H9 (cell line): Measurements from ENCODE around the gene RASIP1. TPM values are rescaled to one million over a fixed set of nuclear protein-coding genes. Genes with fewer than 3 reads are reported as not detected.
A peak's percentile ranks its signal among the peaks of the same experiment; 100 is the strongest.
"Not testable (repeated sequence)": the region's sequence is repeated elsewhere in the genome, so short reads cannot be mapped to it uniquely, and the experiment has no call there.

Source experiments
- DNase-seq: peaks from one replicate; pipeline ENCODE4 v3.0.0-alpha.2; 2017
- H2AFZ ChIP-seq: one replicate; pipeline ENCODE4 v1.6.1; 2013; ENCODE audit warnings: mild to moderate bottlenecking, low read length, control low read depth, moderate library complexity
- H2AK5ac ChIP-seq: 2 replicates; pipeline ENCODE4 v1.6.1; 2013; ENCODE audit warnings: low read length, control low read depth, mixed read lengths; ENCODE audit not compliant: insufficient read length
- H2BK120ac ChIP-seq: one replicate; pipeline ENCODE4 v1.6.1; 2013; ENCODE audit warnings: low read depth, mild to moderate bottlenecking, low read length, control low read depth, inconsistent platforms; ENCODE audit not compliant: poor library complexity, severe bottlenecking
- H2BK12ac ChIP-seq: 2 replicates; pipeline ENCODE4 v1.6.1; 2013; ENCODE audit warnings: low read length, control low read depth, mixed read lengths, low read depth; ENCODE audit not compliant: insufficient read length
- H2BK15ac ChIP-seq: 2 replicates; pipeline ENCODE4 v1.6.1; 2013; ENCODE audit warnings: low read depth, low read length, control low read depth
- H2BK20ac ChIP-seq: one replicate; pipeline ENCODE4 v1.6.1; 2013; ENCODE audit warnings: low read depth, mild to moderate bottlenecking, low read length, control low read depth, inconsistent platforms; ENCODE audit not compliant: poor library complexity, severe bottlenecking
- H2BK5ac ChIP-seq: 2 replicates; pipeline ENCODE4 v1.6.1; 2013; ENCODE audit warnings: low read length, control low read depth, mixed read lengths; ENCODE audit not compliant: insufficient read length
- H3K14ac ChIP-seq: 2 replicates; pipeline ENCODE4 v1.6.1; 2013; ENCODE audit warnings: low read length, control low read depth; ENCODE audit not compliant: insufficient read depth
- H3K18ac ChIP-seq: 2 replicates; pipeline ENCODE4 v1.6.1; 2013; ENCODE audit warnings: low read depth, mild to moderate bottlenecking, mixed read lengths, low read length, control low read depth; ENCODE audit not compliant: insufficient read length
- H3K23ac ChIP-seq: 2 replicates; pipeline ENCODE4 v1.6.1; 2013; ENCODE audit warnings: low read length, control low read depth, mixed read lengths, low read depth; ENCODE audit not compliant: insufficient read length
- H3K23me2 ChIP-seq: 2 replicates; pipeline ENCODE4 v1.6.1; 2013; ENCODE audit warnings: low read depth, mild to moderate bottlenecking, mixed read lengths, low read length, control low read depth; ENCODE audit not compliant: insufficient read length, poor library complexity, severe bottlenecking
- H3K27ac ChIP-seq: 2 replicates; pipeline ENCODE4 v1.5.1; 2013; ENCODE audit warnings: low read length, control low read depth, mixed read lengths, low read depth; ENCODE audit not compliant: insufficient read length
- H3K27me3 ChIP-seq: 2 replicates; pipeline ENCODE4 v1.6.1; 2013; ENCODE audit warnings: low read length, control low read depth, inconsistent platforms; ENCODE audit not compliant: insufficient read depth
- H3K4ac ChIP-seq: 2 replicates; pipeline ENCODE4 v1.6.1; 2013; ENCODE audit warnings: low read depth, mild to moderate bottlenecking, control low read depth, inconsistent platforms, low read length, moderate library complexity
- H3K4me1 ChIP-seq: 2 replicates; pipeline ENCODE4 v1.6.1; 2013; ENCODE audit warnings: low read length, control low read depth, inconsistent platforms; ENCODE audit not compliant: insufficient read depth
- H3K4me2 ChIP-seq: 2 replicates; pipeline ENCODE4 v1.6.1; 2013; ENCODE audit warnings: low read length, control low read depth, mixed read lengths; ENCODE audit not compliant: insufficient read length, insufficient read depth
- H3K56ac ChIP-seq: 2 replicates; pipeline ENCODE4 v1.6.1; 2013; ENCODE audit warnings: low read depth, mild to moderate bottlenecking, mixed read lengths, low read length, control low read depth; ENCODE audit not compliant: insufficient read length
- H3K79me1 ChIP-seq: 2 replicates; pipeline ENCODE4 v1.6.1; 2013; ENCODE audit warnings: low read depth, mild to moderate bottlenecking, moderate library complexity, low read length, control low read depth, inconsistent platforms; ENCODE audit not compliant: insufficient read depth, poor library complexity, severe bottlenecking
- H3K79me2 ChIP-seq: 2 replicates; pipeline ENCODE4 v1.6.1; 2013; ENCODE audit warnings: low read length, control low read depth, inconsistent platforms; ENCODE audit not compliant: insufficient read depth
- H3K9ac ChIP-seq: 2 replicates; pipeline ENCODE4 v1.6.1; 2013; ENCODE audit warnings: low read length, control low read depth, mixed read lengths; ENCODE audit not compliant: insufficient read length; ENCODE audit errors: extremely low read depth
- H3K9me3 ChIP-seq: one replicate; pipeline ENCODE4 v1.6.1; 2013; ENCODE audit warnings: low read depth, low read length, inconsistent platforms; ENCODE audit not compliant: control insufficient read depth
- H3T11ph ChIP-seq: one replicate; pipeline ENCODE4 v1.6.1; 2013; ENCODE audit warnings: mild to moderate bottlenecking, low read length, control low read depth, inconsistent platforms
- H4K20me1 ChIP-seq: one replicate; pipeline ENCODE4 v1.6.1; 2013; ENCODE audit not compliant: control insufficient read depth, insufficient read length, insufficient read depth
- H4K5ac ChIP-seq: 2 replicates; pipeline ENCODE4 v1.6.1; 2013; ENCODE audit warnings: low read depth, mild to moderate bottlenecking, mixed read lengths, low read length, control low read depth; ENCODE audit not compliant: insufficient read length
- H4K8ac ChIP-seq: replicated peaks from 2 replicates; pipeline ENCODE4 v1.6.1; 2013; ENCODE audit warnings: low read length, control low read depth, mixed read lengths, low read depth; ENCODE audit not compliant: insufficient read length
- H4K91ac ChIP-seq: 2 replicates; pipeline ENCODE4 v1.6.1; 2013; ENCODE audit warnings: low read depth, mild to moderate bottlenecking, moderate library complexity, mixed read lengths, low read length, control low read depth; ENCODE audit not compliant: insufficient read length
- H3K27ac Mint-ChIP-seq, 3 experiments: 2 replicates in 2 of 3; 3 replicates in 1 of 3; pipeline ENCODE4 v1.8.0; 2020 to 2021; ENCODE audit warnings: mixed read lengths in 3 of 3, mild to moderate bottlenecking in 1 of 3, moderate library complexity in 1 of 3
- H3K27me3 Mint-ChIP-seq: 2 replicates; pipeline ENCODE4 v1.8.0; 2021; ENCODE audit warnings: low read depth, mild to moderate bottlenecking, moderate library complexity, mixed read lengths
- H3K36me3 Mint-ChIP-seq, 3 experiments: 2 replicates in 2 of 3; 3 replicates in 1 of 3; pipeline ENCODE4 v1.8.0; 2020 to 2021; ENCODE audit warnings: low read depth in 3 of 3, mixed read lengths in 3 of 3; ENCODE audit not compliant: insufficient read depth in 1 of 3
- H3K4me1 Mint-ChIP-seq, 2 experiments: 2 replicates each; pipeline ENCODE4 v1.8.0; 2020; ENCODE audit warnings: mixed read lengths in 2 of 2
- H3K4me3 Mint-ChIP-seq, 2 experiments: 2 replicates in 1 of 2; 3 replicates in 1 of 2; pipeline ENCODE4 v1.8.0; 2020 to 2021; ENCODE audit warnings: mild to moderate bottlenecking in 2 of 2, mixed read lengths in 2 of 2, moderate library complexity in 1 of 2
- H3K9me3 Mint-ChIP-seq, 2 experiments: 2 replicates in 1 of 2; 3 replicates in 1 of 2; pipeline ENCODE4 v1.8.0; 2020; ENCODE audit warnings: mild to moderate bottlenecking in 2 of 2, mixed read lengths in 2 of 2, moderate library complexity in 1 of 2
- CTCF ChIP-seq: fragments of 200-600 bp; sonication (generic); conservative IDR thresholded peaks from 3 replicates; pipeline ENCODE4 v1.8.0; 2021; ENCODE audit warnings: antibody characterized with exemption, mild to moderate bottlenecking
- WGBS: extraction: QIAGEN DNeasy Blood & Tissue Kit; methylation state at CpG from one replicate; pipeline ENCODE4 v1.1.7; 2013; ENCODE audit warnings: missing lambda C conversion rate, low lambda C conversion rate, mixed read lengths; ENCODE audit not compliant: insufficient read length; ENCODE audit errors: extremely low coverage; 5-methylcytosine and 5-hydroxymethylcytosine counted together
- long read RNA-seq: library from polyadenylated mRNA; unstranded; transcript quantifications from one replicate; pipeline ENCODE4 v2.0.0, GENCODE V29; 2020
- total RNA-seq: library from RNA; stranded (reverse); gene quantifications from 2 replicates; pipeline ENCODE4 v1.2.1, GENCODE V29; 2021

Gene RASIP1
- 2.4 and 2.8 TPM in 2 replicates for total RNA-seq
- long read RNA-seq, partial matches to known transcripts, result 1 of 2 reads
- long read RNA-seq, other reads (novel, unspliced or antisense), result 1 of 2 reads

- Histone ChIP-seq H4K20me1 (no peaks in the 10 kb centered on the region), H3K4ac (no peak within 1 kb of the TSS), H3K27ac (no peak within 1 kb of the TSS), H3K4me1 (no peaks in the 10 kb centered on the region; the same call in 1 of the 2 replicates), H3K9me3 (no peaks in the 10 kb centered on the region), H4K91ac (no peak within 1 kb of the TSS), H2BK5ac (no peak within 1 kb of the TSS), H3K27me3 (no peaks in the 10 kb centered on the region; the same call in 1 of the 2 replicates), H3K4me2 (peak within 1 kb of the TSS; percentile 54), H3K23ac (no peak within 1 kb of the TSS), H3K79me2 (no peaks in the 10 kb centered on the region), H3T11ph (no peak within 1 kb of the TSS), H4K5ac (no peak within 1 kb of the TSS), H2AK5ac (no peak within 1 kb of the TSS), H3K9ac (no peak within 1 kb of the TSS), H4K8ac (no peak within 1 kb of the TSS), H2BK120ac (no peak within 1 kb of the TSS), H2BK15ac (no peak within 1 kb of the TSS), H3K18ac (no peak within 1 kb of the TSS), H3K56ac (no peak within 1 kb of the TSS), H3K14ac (no peak within 1 kb of the TSS), H2BK12ac (no peak within 1 kb of the TSS), H2BK20ac (no peak within 1 kb of the TSS), H3K23me2 (peaks cover 6% of the 10 kb centered on the region), H3K79me1 (no peaks in the 10 kb centered on the region), H2AFZ (no peak within 1 kb of the TSS)
- Mint-ChIP-seq H3K27me3 (peaks cover 21% of the 10 kb centered on the region), H3K27ac (peak within 1 kb of the TSS in 2 of 3 experiments; percentile 18 to 76; a peak in 2 of 7 replicates), H3K36me3 (no peaks in the 10 kb centered on the region), H3K9me3 (no peaks in the 10 kb centered on the region), H3K4me1 (peaks cover 22 to 53% of the 10 kb centered on the region in 2 experiments), H3K4me3 (peak within 1 kb of the TSS; percentile 36 to 76)
- no CpG with 5 or more reads among the region's 27 CpGs for WGBS
- TF ChIP-seq CTCF, result no peak
- no peak for DNase-seq
Observed at GRCh38 chr19:48740164-48740972, at the start of gene RASIP1. Gene RASIP1, minus strand, starts transcription at chr19:48740610. Its CDS starts 328 bp downstream, at chr19:48740282.

DNA sequence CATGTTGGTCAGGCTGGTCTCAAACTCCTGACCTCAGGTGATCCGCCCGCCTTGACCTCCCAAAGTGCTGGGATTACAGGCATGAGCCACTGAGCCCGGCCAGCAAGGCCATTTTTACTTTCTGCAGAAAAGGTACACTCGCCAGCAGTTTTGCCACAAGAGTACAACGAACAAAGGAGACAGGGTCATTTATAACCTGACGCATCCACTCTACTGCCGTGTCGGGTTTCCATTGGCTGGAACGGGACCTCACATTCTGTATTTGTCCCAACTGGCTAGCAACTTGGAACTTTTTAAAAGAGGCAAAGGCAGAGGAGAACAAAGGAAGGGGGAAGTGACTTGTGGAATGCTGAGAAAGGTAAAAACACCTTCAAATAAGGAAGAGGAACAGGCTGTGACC lies 46.9 kb upstream of the RASIP1 start:
- not testable (repeated sequence) for H3K14ac ChIP-seq, H2BK12ac ChIP-seq, H3K56ac ChIP-seq, H3K18ac ChIP-seq, H3K4me1 Mint-ChIP-seq, H2BK20ac ChIP-seq, H3K79me1 ChIP-seq, H4K91ac ChIP-seq, H2AFZ ChIP-seq, H3K9me3 ChIP-seq, H2AK5ac ChIP-seq, DNase-seq, H3K23me2 ChIP-seq, H3K27ac ChIP-seq, H2BK5ac ChIP-seq, H3T11ph ChIP-seq, H2BK120ac ChIP-seq, H3K27ac Mint-ChIP-seq, H2BK15ac ChIP-seq, H4K20me1 ChIP-seq, H4K8ac ChIP-seq, H3K4ac ChIP-seq, H3K9ac ChIP-seq, H3K79me2 ChIP-seq, H3K4me2 ChIP-seq, H3K27me3 ChIP-seq, H3K23ac ChIP-seq, H3K9me3 Mint-ChIP-seq, H4K5ac ChIP-seq, H3K36me3 Mint-ChIP-seq, H3K27me3 Mint-ChIP-seq, H3K4me1 ChIP-seq
- peak overlapping the region in 1 of 2 experiments; percentile 2; a peak in 1 of 5 replicates for H3K4me3 Mint-ChIP-seq
- no CpG with 5 or more reads among the region's 9 CpGs for WGBS
